ENCODE measurements around the gene ARID1B. TPM values are rescaled to one million over a fixed set of nuclear protein-coding genes. Genes with fewer than 3 reads are reported as not detected.
A peak's percentile ranks its signal among the peaks of the same experiment; 100 is the strongest.

ARID1B gene
- total RNA-seq, 1 donor from 2014 or later, result 59.3 TPM

- H3K27ac Mint-ChIP-seq (ENCODE audit: unreplicated experiment), result no peak overlapping the region
- H3K4me1 Mint-ChIP-seq (ENCODE audit: low read depth), result peaks cover 13% of the 10 kb centered on the region
- no peak overlapping the region for H3K4me3 Mint-ChIP-seq (ENCODE audit: unreplicated experiment)
- no peak for TF ChIP-seq CTCF (IDR thresholded peaks at IDR 0.05)
- no peak for DNase-seq (ENCODE audit: low spot score)
- H3K9me3 Mint-ChIP-seq (ENCODE audit: low read depth), result no peaks in the 10 kb centered on the region
- no peaks in the 10 kb centered on the region for H3K36me3 Mint-ChIP-seq (ENCODE audit: low read depth)
- no peaks in the 10 kb centered on the region for H3K27me3 Mint-ChIP-seq (ENCODE audit: low read depth)
Observed at GRCh38 chr6:157001716-157002115, 224.5 kb downstream of the ARID1B start.

DNA sequence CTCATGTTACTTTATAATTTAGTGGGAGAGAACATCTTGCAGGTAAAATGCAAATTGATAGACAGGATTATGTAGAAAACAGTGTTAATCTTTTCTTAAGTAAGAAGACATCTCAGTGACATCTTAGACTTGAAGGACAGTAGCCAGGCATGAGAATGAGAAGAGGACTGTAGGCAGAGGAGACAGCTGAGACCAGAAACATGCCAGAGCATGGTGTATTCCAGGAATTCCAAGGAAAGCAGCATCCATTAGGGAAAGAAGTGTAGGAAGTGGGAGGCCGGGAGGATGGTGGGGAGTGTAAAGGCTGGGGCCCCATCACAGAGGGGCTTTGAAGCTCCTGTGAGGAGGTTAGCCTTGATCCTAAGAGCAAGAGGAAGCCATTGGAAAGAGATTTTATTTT is 225.6 kb downstream of the ARID1B start:
- H3K4me3 Mint-ChIP-seq (ENCODE audit: unreplicated experiment), result no peak overlapping the region
- DNase-seq (ENCODE audit: low spot score), result no peak
- no peaks in the 10 kb centered on the region for H3K9me3 Mint-ChIP-seq (ENCODE audit: low read depth)
- H3K4me1 Mint-ChIP-seq (ENCODE audit: low read depth), result peaks cover 19% of the 10 kb centered on the region
- no peaks in the 10 kb centered on the region for H3K36me3 Mint-ChIP-seq (ENCODE audit: low read depth)
- no peak overlapping the region for H3K27ac Mint-ChIP-seq (ENCODE audit: unreplicated experiment)
- no peak for TF ChIP-seq CTCF (IDR thresholded peaks at IDR 0.05)
- H3K27me3 Mint-ChIP-seq (ENCODE audit: low read depth), result no peaks in the 10 kb centered on the region

- TF ChIP-seq CTCF (IDR thresholded peaks at IDR 0.05), result no peak
- Mint-ChIP-seq H3K9me3 (ENCODE audit: low read depth) (no peaks in the 10 kb centered on the region), H3K36me3 (ENCODE audit: low read depth) (no peaks in the 10 kb centered on the region), H3K27me3 (ENCODE audit: low read depth) (no peaks in the 10 kb centered on the region), H3K4me3 (ENCODE audit: unreplicated experiment) (no peak overlapping the region), H3K27ac (ENCODE audit: unreplicated experiment) (peak overlapping the region; percentile 55), H3K4me1 (ENCODE audit: low read depth) (peaks cover 27% of the 10 kb centered on the region)
- no peak for DNase-seq (ENCODE audit: low spot score)
Observed at GRCh38 chr6:157005940-157006339, 228.8 kb downstream of the ARID1B start.

DNA sequence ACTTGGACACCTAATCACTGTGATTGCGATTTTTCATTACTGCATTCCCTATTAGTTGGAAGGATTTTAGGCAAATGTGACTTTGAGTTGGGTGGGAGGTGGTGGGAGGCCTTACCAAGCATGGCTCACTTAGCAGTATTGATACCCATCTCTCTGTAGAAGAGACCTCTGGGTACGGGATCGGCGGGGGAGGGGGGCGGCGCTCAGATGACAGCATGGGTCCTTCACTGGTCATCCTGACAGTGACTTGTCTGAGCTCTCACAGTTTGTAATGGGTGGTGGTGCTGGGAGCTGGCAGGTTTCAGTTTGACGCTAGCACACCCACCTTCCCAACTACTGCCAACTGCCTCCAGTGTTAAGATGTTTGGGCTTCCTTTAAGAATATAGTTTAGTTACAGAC is 231.4 kb downstream of the ARID1B start:
- Mint-ChIP-seq H3K36me3 (ENCODE audit: low read depth) (no peaks in the 10 kb centered on the region), H3K9me3 (ENCODE audit: low read depth) (peaks cover 5% of the 10 kb centered on the region), H3K4me1 (ENCODE audit: low read depth) (peaks cover 28% of the 10 kb centered on the region), H3K4me3 (ENCODE audit: unreplicated experiment) (no peak overlapping the region), H3K27me3 (ENCODE audit: low read depth) (no peaks in the 10 kb centered on the region), H3K27ac (ENCODE audit: unreplicated experiment) (no peak overlapping the region)
- no peak for DNase-seq (ENCODE audit: low spot score)
- TF ChIP-seq CTCF (IDR thresholded peaks at IDR 0.05), result no peak

- no peaks in the 10 kb centered on the region for H3K27me3 Mint-ChIP-seq (ENCODE audit: low read depth)
- H3K4me1 Mint-ChIP-seq (ENCODE audit: low read depth), result peaks cover 11% of the 10 kb centered on the region
- H3K27ac Mint-ChIP-seq (ENCODE audit: unreplicated experiment), result no peak overlapping the region
- no peaks in the 10 kb centered on the region for H3K36me3 Mint-ChIP-seq (ENCODE audit: low read depth)
- H3K9me3 Mint-ChIP-seq (ENCODE audit: low read depth), result peaks cover 5% of the 10 kb centered on the region
- TF ChIP-seq CTCF (IDR thresholded peaks at IDR 0.05), result no peak
- no peak overlapping the region for H3K4me3 Mint-ChIP-seq (ENCODE audit: unreplicated experiment)
- no peak for DNase-seq (ENCODE audit: low spot score)
Observed at GRCh38 chr6:157012355-157012754, 235.2 kb downstream of the ARID1B start.

Measured in chondrocyte (in vitro differentiated cells).